GM18511 (cell line): ENCODE data around the gene KCNAB2.

ENCODE experiments used
- ATAC-seq: cut with Tn5 transposase; IDR thresholded peaks from one replicate; pipeline ENCODE4 v1.9.1; 2021; ENCODE audit warnings: mild to moderate bottlenecking, moderate library complexity; ENCODE audit not compliant: unreplicated experiment

KCNAB2 gene

GRCh38 chr1:6045561-6045960, at the start of gene KCNAB2:
Gene KCNAB2 (plus strand): TSS chr1:6045888. CDS start chr1:6051537, 5,649 bp downstream.
- ATAC-seq, result no peak

DNA sequence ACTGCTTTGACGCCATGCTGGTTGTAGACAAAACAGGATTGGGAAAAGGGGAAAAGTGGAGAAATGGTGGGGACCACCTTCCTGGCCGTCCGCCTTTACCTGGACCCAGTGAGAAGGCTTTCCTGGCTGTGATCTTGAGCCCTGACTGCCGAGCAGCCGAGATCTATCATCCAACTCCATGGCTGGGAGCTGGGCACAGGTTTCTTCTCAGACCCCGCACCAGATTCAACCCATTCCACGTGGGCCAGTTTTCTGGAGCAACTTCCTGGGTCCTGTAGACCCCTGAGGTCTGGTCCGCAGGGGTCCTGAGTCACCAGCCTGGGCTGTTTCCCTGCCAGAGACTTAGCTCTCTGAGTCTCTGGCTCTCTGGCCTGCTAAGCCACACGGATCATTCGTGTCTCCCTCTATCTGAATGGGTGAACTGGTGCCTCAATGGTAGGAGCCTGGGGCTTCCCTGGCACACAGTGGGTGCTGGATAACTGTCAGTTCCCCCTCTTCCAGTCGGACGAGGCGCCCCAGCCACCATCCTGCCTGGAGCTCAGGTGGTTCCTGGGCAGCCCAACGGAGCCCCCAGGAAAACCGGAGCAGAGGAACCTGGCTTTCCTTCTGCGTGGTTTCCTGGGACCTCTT, 48.9 kb upstream of the KCNAB2 start:
- no peak for ATAC-seq

GRCh38 chr1:5997316-5997715, 48.4 kb upstream of the KCNAB2 start:
- no peak for ATAC-seq

- ATAC-seq, result no peak
Measured at GRCh38 chr1:5998051-5998905, 47.4 kb upstream of the KCNAB2 start.

- ATAC-seq, result no peak
Measured at GRCh38 chr1:5998906-5999301, 46.8 kb upstream of the KCNAB2 start.

DNA sequence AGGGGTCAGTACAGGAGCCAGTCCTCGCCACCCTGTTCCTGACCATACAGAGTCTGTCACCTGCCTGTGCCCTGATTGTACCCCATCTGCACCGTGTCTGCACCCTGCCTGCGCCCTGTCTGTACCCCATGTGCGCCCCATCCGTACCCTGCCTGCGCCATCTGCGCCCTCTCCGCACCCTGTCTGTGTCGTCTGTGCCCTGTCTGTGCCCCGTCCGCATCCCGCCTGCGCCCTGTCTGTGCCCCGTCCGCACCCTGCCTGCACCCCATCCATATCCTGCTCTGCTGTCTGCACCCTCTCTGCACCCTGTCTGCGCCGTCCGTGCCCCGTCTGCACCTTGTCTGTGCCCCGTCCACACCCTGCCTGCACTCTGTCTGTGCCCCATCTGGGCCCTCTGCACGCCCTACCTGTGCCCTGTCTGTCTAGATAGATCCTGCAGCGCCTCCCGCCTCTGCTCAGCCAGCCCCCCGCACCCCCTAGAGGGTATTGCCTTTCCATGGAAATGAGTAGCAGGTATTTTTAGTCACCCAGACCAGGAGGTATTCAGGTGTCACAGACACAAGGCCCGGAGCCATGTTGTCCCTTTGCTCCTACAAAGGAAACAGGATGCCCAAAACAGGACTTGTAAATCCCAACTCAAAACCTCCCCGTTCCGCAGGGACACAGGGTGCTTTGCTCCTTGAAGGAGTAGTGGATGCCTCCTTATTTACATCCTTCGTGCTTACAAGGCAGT, 45.8 kb upstream of the KCNAB2 start:
- ATAC-seq, result no peak

DNA sequence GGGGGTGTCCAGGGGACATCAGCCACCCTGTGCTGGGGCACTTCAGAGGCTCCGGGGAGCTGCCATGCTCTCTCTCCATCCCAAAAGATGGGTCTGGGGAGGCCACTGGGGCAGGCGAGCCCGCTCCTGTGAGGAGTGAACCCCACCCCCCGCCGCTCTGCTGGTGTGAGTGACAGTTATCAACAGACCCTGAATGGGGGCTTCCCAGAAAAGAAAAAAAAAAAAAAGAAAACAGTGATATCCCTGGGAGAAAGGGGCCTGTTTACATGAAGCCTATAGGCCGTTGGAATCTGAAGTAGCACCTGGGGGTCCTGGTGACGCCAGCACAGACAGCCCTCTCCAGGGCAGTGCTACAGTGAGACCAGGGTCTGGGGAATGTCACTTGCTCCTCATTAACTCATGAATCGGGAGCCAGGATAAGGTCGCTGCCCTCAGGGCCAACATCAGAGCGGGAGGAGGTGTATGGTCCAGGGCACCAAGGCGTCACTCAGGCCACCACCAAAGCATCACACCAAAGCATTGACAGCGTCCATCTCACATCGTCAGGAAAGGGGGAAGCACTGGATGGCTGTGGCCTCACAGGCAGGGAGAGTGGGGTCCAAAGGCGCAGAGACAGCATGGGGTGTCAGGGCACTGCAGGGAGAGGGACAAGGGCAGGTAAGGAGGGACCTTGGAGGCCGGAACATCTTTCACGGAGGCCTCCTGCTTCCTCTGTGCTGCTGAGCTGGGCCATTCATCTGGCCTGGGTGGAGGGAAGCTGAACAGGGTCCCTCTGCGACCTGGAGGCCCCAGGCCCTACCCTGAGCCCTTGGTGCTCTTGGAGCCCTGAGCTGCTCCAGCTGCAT, 45.0 kb upstream of the KCNAB2 start:
- no peak for ATAC-seq

DNA sequence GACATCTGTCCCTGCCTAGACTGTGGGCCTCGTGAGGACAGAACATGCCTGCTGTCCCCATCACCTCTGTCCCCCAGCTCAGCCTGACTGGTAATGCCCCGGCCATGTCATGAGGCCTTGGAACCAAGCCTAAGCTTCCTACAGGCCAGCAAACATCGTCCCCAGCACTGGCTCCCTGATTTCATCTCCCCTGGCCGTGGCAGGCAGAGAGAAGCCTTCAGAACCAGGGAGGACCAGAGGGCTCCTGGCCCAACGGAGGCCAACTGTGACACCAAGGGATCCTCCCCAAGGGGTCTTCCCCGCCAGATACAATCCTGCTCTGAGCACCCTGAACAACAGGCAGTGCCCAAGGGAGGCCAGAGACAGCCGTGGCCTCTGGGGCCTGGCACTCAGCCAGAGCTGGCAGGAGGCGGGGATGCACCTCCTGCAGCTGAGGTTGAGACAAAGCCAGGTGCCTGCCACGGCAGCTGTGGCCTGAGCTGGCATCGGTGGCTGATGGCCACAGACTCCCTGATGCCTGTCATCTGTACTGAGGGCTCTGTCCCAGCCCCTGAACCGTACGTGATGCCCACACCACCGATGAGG, 43.6 kb upstream of the KCNAB2 start:
- ATAC-seq, result no peak

GRCh38 chr1:6002714-6003501, 42.8 kb upstream of the KCNAB2 start:
- no peak for ATAC-seq

DNA sequence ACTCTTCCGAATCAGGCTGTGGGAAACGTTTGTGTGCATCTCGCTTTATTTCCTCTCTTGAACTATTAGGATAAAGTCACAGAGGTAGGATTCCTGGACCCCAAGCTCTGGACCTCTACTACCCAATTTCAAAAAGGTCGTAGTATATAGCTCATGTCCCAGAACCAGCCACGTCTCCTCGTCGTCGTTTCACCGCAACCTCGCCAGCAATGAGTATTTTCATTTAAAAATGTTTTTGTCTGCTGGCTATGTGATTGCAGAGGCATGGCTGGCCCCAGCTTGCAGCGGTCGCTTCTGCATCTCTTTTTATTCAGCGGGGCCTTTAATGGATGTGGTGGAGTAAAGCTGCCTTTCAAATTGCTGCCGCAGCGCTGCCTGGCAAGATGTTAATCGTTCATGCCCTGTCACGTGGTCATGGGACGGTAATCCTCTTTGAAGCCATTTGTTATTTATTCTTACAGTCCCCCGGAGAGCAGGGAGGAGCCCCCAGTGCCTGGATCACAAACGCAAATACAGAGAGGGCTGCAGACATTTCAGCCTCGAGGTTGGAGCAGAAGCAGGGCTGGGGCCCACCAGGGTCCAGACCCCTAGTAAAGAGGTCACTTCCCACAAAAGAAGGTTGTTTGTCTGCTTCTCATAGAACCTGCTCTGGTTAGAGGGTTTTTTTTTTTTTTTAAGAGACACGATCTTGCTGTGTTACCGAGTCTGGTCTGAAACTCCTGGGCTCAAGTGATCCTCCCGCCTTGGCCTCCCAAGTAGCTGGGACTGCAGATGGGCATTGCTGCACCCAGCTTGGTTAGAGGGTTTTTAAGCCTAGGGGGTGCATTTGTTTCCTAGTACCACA, 41.9 kb upstream of the KCNAB2 start:
- no peak for ATAC-seq

DNA sequence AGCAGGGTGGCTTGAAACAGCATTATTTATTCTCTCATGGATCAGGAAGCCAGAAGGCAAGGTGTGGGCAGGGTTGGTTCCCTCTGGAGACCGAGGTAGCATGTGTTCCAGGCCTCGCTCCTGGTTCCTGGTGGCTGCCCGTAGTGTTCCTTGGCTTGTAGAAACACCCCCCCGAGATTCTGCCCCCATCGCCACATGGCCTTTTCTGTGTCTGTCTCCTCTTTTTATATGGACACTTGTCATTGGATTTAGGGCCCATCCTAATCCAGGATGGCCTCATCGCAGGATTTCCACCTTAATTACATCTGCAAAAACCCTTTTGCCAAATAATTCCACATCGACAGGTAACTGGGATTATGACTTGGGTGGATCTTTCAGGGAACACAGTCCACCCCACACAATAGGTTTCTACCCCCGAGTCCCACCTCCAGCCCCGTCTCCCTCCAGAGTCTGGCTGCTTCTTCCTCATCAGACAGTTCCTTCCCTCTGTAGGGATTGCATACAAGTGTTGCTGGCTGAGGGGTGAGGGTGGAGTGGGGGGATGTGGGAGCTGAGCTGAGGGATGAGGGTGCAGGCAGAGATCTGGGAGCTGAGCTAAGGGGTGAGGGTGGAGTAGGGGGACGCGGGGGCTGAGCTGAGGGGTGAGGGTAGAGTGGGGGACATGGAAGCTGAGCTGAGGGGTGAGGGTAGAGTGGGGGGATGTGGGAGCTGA, 41.1 kb upstream of the KCNAB2 start:
- ATAC-seq, result no peak

GRCh38 chr1:6005276-6005917, 40.3 kb upstream of the KCNAB2 start:
- ATAC-seq, result no peak

- ATAC-seq, result no peak
Measured at GRCh38 chr1:6006882-6007281, 38.8 kb upstream of the KCNAB2 start.

DNA sequence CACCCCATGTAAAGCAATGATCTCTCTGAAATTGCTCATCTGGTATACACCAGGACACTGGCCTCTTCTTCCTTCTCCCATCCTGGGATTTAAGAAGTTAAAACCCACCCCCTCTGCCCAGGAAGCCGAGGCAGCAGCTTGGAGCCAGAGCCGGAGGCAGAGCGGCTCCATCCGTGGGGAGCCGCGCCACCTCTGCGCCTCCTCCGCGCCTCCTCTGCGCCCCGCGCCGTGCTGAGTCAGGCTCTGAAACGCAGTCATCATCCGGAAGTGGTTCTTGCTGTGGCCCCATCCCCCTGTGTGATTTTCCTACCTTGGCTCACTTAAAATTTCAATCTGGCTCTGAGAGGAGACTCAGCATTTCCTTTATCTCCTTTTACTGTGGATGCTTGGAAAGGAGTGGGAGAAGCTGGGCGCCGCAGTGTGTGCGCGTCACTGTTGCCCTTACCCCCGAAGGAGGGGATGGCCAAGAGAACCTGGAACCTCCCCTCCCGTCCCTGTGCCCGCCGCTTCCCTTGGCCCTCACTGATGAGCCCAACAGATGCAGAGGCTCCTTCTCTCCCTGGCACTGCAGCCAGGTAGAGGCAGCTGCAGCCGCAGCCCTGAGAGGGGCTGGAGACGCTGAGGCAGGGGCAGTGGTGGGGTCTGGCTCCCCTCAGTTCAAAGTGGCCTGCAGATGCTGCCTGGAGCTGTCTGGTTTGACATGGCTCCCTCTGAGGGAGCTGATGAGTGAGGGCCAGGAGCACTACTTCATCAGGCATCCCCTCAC, 38.2 kb upstream of the KCNAB2 start:
- no peak for ATAC-seq

GRCh38 chr1:6008084-6008415, 37.6 kb upstream of the KCNAB2 start:
- no peak for ATAC-seq

DNA sequence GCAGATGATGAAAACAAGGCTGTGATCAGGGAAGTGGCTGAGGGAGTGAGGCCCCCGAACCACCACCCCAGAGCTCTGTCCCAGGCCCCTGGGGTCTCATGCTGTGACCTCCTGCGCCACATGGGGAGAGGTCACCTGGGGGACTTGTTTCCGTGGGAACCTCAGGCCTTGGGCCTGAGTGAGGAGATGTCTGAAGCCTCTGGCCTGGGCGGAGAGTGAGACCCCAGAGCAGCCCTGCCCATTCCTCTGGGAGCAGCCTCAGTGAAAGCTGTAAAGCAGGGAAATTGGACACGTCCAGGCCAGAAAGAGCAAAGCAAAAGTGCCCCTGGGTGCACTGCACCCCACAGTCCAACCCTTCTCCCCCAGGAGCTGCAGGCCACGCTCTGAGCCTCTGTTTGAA, 37.0 kb upstream of the KCNAB2 start:
- no peak for ATAC-seq
